ENCODE measurements around the gene NHERF1. TPM values are rescaled to one million over a fixed set of nuclear protein-coding genes. Genes with fewer than 3 reads are reported as not detected.
A peak's percentile ranks its signal among the peaks of the same experiment; 100 is the strongest.

NHERF1 gene
- total and polyA plus RNA-seq, 2 of the 13 experiments (the other 11 are each of a cell fraction or from before 2014, with no cell fraction given): 169 to 269 TPM

- TF ChIP-seq ATF4 (CRISPR knock-in tag; IDR thresholded peaks at IDR 0.05) (peak in 1 of 2 experiments; percentile 63; a peak in 1 of 4 replicates), ZNF446 (CRISPR knock-in tag; IDR thresholded peaks at IDR 0.05) (peak; percentile 33), RFX3 (CRISPR knock-in tag; IDR thresholded peaks at IDR 0.05) (no peak), KLF15 (CRISPR knock-in tag; IDR thresholded peaks at IDR 0.05; ENCODE audit: borderline replicate concordance) (0 out of 2 replicates have a peak, but pooled peaks have one; percentile 86), PITX1 (CRISPR knock-in tag; IDR thresholded peaks at IDR 0.05) (peak; percentile 94), FOXJ3 (CRISPR knock-in tag; IDR thresholded peaks at IDR 0.05; ENCODE audit: borderline replicate concordance) (peak; percentile 62; the same call in 1 of the 2 replicates), MLXIP (CRISPR knock-in tag; IDR thresholded peaks at IDR 0.05; ENCODE audit: borderline replicate concordance) (peak; percentile 86; the same call in 1 of the 2 replicates), RORA (CRISPR knock-in tag; IDR thresholded peaks at IDR 0.05) (no peak), MYC (CRISPR knock-in tag; IDR thresholded peaks at IDR 0.05; ENCODE audit: borderline replicate concordance) (peak; percentile 95), DZIP1 (CRISPR knock-in tag; IDR thresholded peaks at IDR 0.05) (0 out of 2 replicates have a peak, but pooled peaks have one; percentile 37), ZNF331 (CRISPR knock-in tag; IDR thresholded peaks at IDR 0.05) (peak; percentile 68), MAFF (IDR thresholded peaks at IDR 0.05; ENCODE audit: low read depth, low read length) (no peak), ZNF816 (CRISPR knock-in tag; IDR thresholded peaks at IDR 0.05; ENCODE audit: borderline replicate concordance) (peak; percentile 70; the same call in 1 of the 2 replicates), NCOR1 (IDR thresholded peaks at IDR 0.05; ENCODE audit: borderline replicate concordance, low read length) (peak; percentile 98), KLF9 (CRISPR knock-in tag; IDR thresholded peaks at IDR 0.05; ENCODE audit: low read depth) (no peak), EZH2 (conservative IDR thresholded peaks at IDR 0.05; ENCODE audit: low read depth, low read length) (no peak), ZNF674 (CRISPR knock-in tag; IDR thresholded peaks at IDR 0.05; ENCODE audit: low read depth) (no peak), ZNF883 (CRISPR knock-in tag; IDR thresholded peaks at IDR 0.05; ENCODE audit: not compliant biosample characterization) (no peak), ZNF468 (CRISPR knock-in tag; IDR thresholded peaks at IDR 0.05) (0 out of 2 replicates have a peak, but pooled peaks have one; percentile 52), MBNL3 (CRISPR knock-in tag; conservative IDR thresholded peaks at IDR 0.05) (no peak), GATAD1 (CRISPR knock-in tag; IDR thresholded peaks at IDR 0.05) (peak; percentile 59; the same call in 1 of the 2 replicates), ZBTB34 (CRISPR knock-in tag; IDR thresholded peaks at IDR 0.05) (0 out of 2 replicates have a peak, but pooled peaks have one; percentile 77)
Observed at GRCh38 chr17:74750327-74751069, 2.1 kb downstream of the NHERF1 start (continued).
